HEK293 (cell line): Measurements from ENCODE around the gene MACIR.
A peak's percentile ranks its signal among the peaks of the same experiment; 100 is the strongest.

ENCODE experiments used
- EGR2 ChIP-seq: fragments of 450-650 bp; formaldehyde crosslinking; IDR thresholded peaks from 2 replicates; pipeline ENCODE4 v1.5.1; 2016; ENCODE audit warnings: low read depth, missing biosample characterization, missing genetic modification characterization
- GLIS1 ChIP-seq: fragments of 450-650 bp; formaldehyde crosslinking; IDR thresholded peaks from 2 replicates; pipeline ENCODE4 v1.5.1; 2016; ENCODE audit warnings: missing biosample characterization, missing genetic modification characterization
- HOXA7 ChIP-seq: sonication (generic); formaldehyde crosslinking; IDR thresholded peaks from 2 replicates; pipeline ENCODE4 v1.8.1; 2022; ENCODE audit warnings: missing genetic modification reagents, borderline replicate concordance
- HOXD13 ChIP-seq: sonication (generic); formaldehyde crosslinking; IDR thresholded peaks from 2 replicates; pipeline ENCODE4 v1.8.0; 2022; ENCODE audit warnings: missing genetic modification reagents, borderline replicate concordance
- RBAK ChIP-seq: fragments of 450-650 bp; formaldehyde crosslinking; IDR thresholded peaks from 2 replicates; pipeline ENCODE4 v1.5.1; 2016; ENCODE audit warnings: missing biosample characterization, missing genetic modification characterization
- TRIM28 ChIP-seq: IDR thresholded peaks from 2 replicates; pipeline ENCODE4 v1.6.1; 2011; ENCODE audit warnings: low read length, control low read depth, borderline replicate concordance
- YY1 ChIP-seq: fragments of 450-650 bp; formaldehyde crosslinking; IDR thresholded peaks from 2 replicates; pipeline ENCODE4 v1.5.1; 2018; ENCODE audit warnings: missing biosample characterization, missing genetic modification characterization
- ZBTB1 ChIP-seq: fragments of 450-650 bp; formaldehyde crosslinking; IDR thresholded peaks from 2 replicates; pipeline ENCODE4 v1.5.1; 2016; ENCODE audit warnings: missing biosample characterization, missing genetic modification characterization
- ZEB2 ChIP-seq: fragments of 450-650 bp; formaldehyde crosslinking; IDR thresholded peaks from 2 replicates; pipeline ENCODE4 v1.5.1; 2016; ENCODE audit warnings: missing biosample characterization, missing genetic modification characterization
- ZNF112 ChIP-seq: fragments of 450-650 bp; formaldehyde crosslinking; IDR thresholded peaks from 2 replicates; pipeline ENCODE4 v1.5.0; 2017; ENCODE audit warnings: missing biosample characterization, missing genetic modification characterization
- ZNF132 ChIP-seq: fragments of 450-650 bp; formaldehyde crosslinking; IDR thresholded peaks from 2 replicates; pipeline ENCODE4 v1.5.1; 2017; ENCODE audit warnings: missing biosample characterization, missing genetic modification characterization, borderline replicate concordance
- ZNF133 ChIP-seq: fragments of 450-650 bp; formaldehyde crosslinking; IDR thresholded peaks from 2 replicates; pipeline ENCODE4 v1.5.1; 2016; ENCODE audit warnings: missing biosample characterization, missing genetic modification characterization
- ZNF169 ChIP-seq: fragments of 450-650 bp; formaldehyde crosslinking; IDR thresholded peaks from 2 replicates; pipeline ENCODE4 v1.5.1; 2016; ENCODE audit warnings: missing biosample characterization, missing genetic modification characterization
- ZNF266 ChIP-seq: fragments of 450-650 bp; formaldehyde crosslinking; IDR thresholded peaks from 2 replicates; pipeline ENCODE4 v1.5.1; 2016; ENCODE audit warnings: missing biosample characterization, missing genetic modification characterization, low read depth
- ZNF274 ChIP-seq, 2 experiments: fragments of 200-500 bp in 1 of 2; fragments of 450-650 bp in 1 of 2; sonication (Bioruptor generic) in 1 of 2; formaldehyde crosslinking in 1 of 2; IDR thresholded peaks; 2 replicates each; pipeline versions ENCODE4 v1.5.1 to v1.6.1; 2014 to 2016; ENCODE audit warnings: borderline replicate concordance in 1 of 2, inconsistent platforms in 1 of 2, low read length in 1 of 2, missing biosample characterization in 1 of 2, missing genetic modification characterization in 1 of 2
- ZNF292 ChIP-seq: fragments of 450-650 bp; formaldehyde crosslinking; IDR thresholded peaks from 2 replicates; pipeline ENCODE4 v1.5.1; 2016; ENCODE audit warnings: low read depth, missing biosample characterization, missing genetic modification characterization, borderline replicate concordance
- ZNF341 ChIP-seq: fragments of 450-650 bp; formaldehyde crosslinking; IDR thresholded peaks from 2 replicates; pipeline ENCODE4; 2016; ENCODE audit warnings: low read depth, missing biosample characterization, missing genetic modification characterization
- ZNF354C ChIP-seq: fragments of 450-650 bp; formaldehyde crosslinking; IDR thresholded peaks from 2 replicates; pipeline ENCODE4 v1.5.1; 2016; ENCODE audit warnings: missing biosample characterization, missing genetic modification characterization, low read depth, borderline replicate concordance
- ZNF394 ChIP-seq: fragments of 450-650 bp; formaldehyde crosslinking; IDR thresholded peaks from 2 replicates; pipeline ENCODE4 v1.5.1; 2016; ENCODE audit warnings: missing biosample characterization, missing genetic modification characterization, mild to moderate bottlenecking, moderate library complexity, borderline replicate concordance
- ZNF707 ChIP-seq: fragments of 450-650 bp; formaldehyde crosslinking; IDR thresholded peaks from 2 replicates; pipeline ENCODE4 v1.5.1; 2016; ENCODE audit warnings: missing biosample characterization, missing genetic modification characterization
- ZNF777 ChIP-seq: fragments of 450-650 bp; formaldehyde crosslinking; IDR thresholded peaks from 2 replicates; pipeline ENCODE4 v1.5.1; 2017; ENCODE audit warnings: missing biosample characterization, missing genetic modification characterization, borderline replicate concordance
- ZNF843 ChIP-seq: fragments of 450-650 bp; formaldehyde crosslinking; IDR thresholded peaks from 2 replicates; pipeline ENCODE4 v1.5.1; 2016; ENCODE audit warnings: missing biosample characterization, missing genetic modification characterization
- ZSCAN23 ChIP-seq: fragments of 450-650 bp; formaldehyde crosslinking; IDR thresholded peaks from 2 replicates; pipeline ENCODE4 v1.5.1; 2016; ENCODE audit warnings: missing biosample characterization, missing genetic modification characterization
- TF ChIP-seq, protein P1 (sequence below): fragments of 450-650 bp; formaldehyde crosslinking; IDR thresholded peaks from 2 replicates; pipeline ENCODE4 v1.5.1; 2016; ENCODE audit warnings: missing biosample characterization, missing genetic modification characterization, low read depth
- TF ChIP-seq, protein P2 (sequence below): fragments of 450-650 bp; formaldehyde crosslinking; IDR thresholded peaks from 2 replicates; pipeline ENCODE4 v1.5.1; 2016; ENCODE audit warnings: missing biosample characterization, missing genetic modification characterization
- TF ChIP-seq, protein P3 (sequence below): fragments of 450-650 bp; formaldehyde crosslinking; IDR thresholded peaks from 2 replicates; pipeline ENCODE4 v1.5.1; 2016; ENCODE audit warnings: missing biosample characterization, missing genetic modification characterization
- TF ChIP-seq, protein P4 (sequence below): fragments of 450-650 bp; formaldehyde crosslinking; IDR thresholded peaks from 2 replicates; pipeline ENCODE4; 2016; ENCODE audit warnings: missing biosample characterization, missing genetic modification characterization
- TF ChIP-seq, protein P5 (sequence below): fragments of 450-650 bp; formaldehyde crosslinking; IDR thresholded peaks from 2 replicates; pipeline ENCODE4 v1.5.1; 2016; ENCODE audit warnings: missing biosample characterization, missing genetic modification characterization
- TF ChIP-seq, protein P6 (sequence below): fragments of 450-650 bp; IDR thresholded peaks from 2 replicates; pipeline ENCODE4 v1.5.1; 2018; ENCODE audit warnings: missing biosample characterization, mild to moderate bottlenecking, missing genetic modification characterization

Gene MACIR

DNA sequence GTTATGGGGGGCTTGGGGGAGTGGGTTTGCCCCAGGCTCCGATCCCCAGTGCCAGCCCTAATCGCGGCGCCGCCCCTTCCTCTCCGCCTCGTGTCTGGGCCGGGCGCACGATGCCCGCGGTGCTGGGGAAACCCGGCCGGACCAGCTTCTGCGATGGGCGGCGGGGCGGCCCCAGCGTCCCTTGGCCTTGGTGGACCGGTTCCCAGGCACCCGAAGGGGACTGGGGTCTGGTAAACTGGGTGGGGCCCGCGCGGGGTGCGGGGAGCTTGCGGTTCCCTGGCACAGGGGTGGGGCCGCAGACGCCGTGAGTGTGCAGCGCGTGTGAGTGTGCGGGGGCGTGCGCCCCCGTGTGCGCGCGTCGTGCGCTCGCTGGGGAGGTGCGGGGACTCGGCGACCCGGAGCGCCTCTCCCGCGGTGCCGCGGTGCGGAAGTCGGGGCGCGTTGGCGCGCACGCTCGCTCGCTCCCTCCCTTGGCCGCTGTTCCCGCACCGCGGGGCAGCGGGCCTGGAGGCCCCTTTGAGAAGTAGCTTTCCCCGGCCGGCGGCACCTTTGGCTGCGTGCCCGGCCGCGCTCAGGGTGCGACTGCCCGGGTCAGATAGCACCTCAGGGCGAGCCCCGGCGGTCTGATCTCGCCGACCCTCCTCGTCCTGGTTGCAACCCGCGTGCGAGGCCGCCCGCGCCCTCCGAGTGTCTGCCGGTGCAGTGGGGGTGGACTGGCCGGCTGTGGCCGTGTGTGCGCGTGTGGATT, 568 bp downstream of the MACIR start (continued):
- TF ChIP-seq ZEB2 (tag by site-specific recombination) (peak; percentile 80), ZNF169 (no peak), ZNF133 (tag by site-specific recombination) (no peak), ZNF354C (no peak), HOXA7 (CRISPR knock-in tag) (no peak), ZBTB1 (tag by site-specific recombination) (0 out of 2 replicates have a peak, but pooled peaks have one; percentile 35), RBAK (tag by site-specific recombination) (no peak), ZSCAN23 (tag by site-specific recombination) (no peak), ZNF266 (tag by site-specific recombination) (no peak), YY1 (no peak; the same call in 1 of the 2 replicates), ZNF274 (IDR thresholded peaks at IDR 0.05; ENCODE audit: low read length) (no peak), ZNF274 (tag by site-specific recombination; IDR thresholded peaks at IDR 0.05; ENCODE audit: borderline replicate concordance) (no peak), ZNF132 (tag by site-specific recombination) (no peak), ZNF394 (tag by site-specific recombination) (peak; percentile 63; the same call in 1 of the 2 replicates), ZNF341 (tag by site-specific recombination) (peak; percentile 88), ZNF292 (tag by site-specific recombination) (no peak), GLIS1 (no peak), ZNF707 (no peak), ZNF112 (tag by site-specific recombination) (no peak), ZNF843 (peak; percentile 10; the same call in 1 of the 2 replicates), HOXD13 (CRISPR knock-in tag) (no peak), EGR2 (tag by site-specific recombination) (peak; percentile 4; the same call in 1 of the 2 replicates), ZNF777 (tag by site-specific recombination) (peak; percentile 65; the same call in 1 of the 2 replicates), TRIM28 (no peak)
- TF ChIP-seq, protein P1, sequence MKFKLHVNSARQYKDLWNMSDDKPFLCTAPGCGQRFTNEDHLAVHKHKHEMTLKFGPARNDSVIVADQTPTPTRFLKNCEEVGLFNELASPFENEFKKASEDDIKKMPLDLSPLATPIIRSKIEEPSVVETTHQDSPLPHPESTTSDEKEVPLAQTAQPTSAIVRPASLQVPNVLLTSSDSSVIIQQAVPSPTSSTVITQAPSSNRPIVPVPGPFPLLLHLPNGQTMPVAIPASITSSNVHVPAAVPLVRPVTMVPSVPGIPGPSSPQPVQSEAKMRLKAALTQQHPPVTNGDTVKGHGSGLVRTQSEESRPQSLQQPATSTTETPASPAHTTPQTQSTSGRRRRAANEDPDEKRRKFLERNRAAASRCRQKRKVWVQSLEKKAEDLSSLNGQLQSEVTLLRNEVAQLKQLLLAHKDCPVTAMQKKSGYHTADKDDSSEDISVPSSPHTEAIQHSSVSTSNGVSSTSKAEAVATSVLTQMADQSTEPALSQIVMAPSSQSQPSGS (tag by site-specific recombination) = no peak
- TF ChIP-seq, protein P2, sequence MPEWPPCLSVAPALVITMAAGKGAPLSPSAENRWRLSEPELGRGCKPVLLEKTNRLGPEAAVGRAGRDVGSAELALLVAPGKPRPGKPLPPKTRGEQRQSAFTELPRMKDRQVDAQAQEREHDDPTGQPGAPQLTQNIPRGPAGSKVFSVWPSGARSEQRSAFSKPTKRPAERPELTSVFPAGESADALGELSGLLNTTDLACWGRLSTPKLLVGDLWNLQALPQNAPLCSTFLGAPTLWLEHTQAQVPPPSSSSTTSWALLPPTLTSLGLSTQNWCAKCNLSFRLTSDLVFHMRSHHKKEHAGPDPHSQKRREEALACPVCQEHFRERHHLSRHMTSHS (tag by site-specific recombination) = no peak
- TF ChIP-seq, protein P3, sequence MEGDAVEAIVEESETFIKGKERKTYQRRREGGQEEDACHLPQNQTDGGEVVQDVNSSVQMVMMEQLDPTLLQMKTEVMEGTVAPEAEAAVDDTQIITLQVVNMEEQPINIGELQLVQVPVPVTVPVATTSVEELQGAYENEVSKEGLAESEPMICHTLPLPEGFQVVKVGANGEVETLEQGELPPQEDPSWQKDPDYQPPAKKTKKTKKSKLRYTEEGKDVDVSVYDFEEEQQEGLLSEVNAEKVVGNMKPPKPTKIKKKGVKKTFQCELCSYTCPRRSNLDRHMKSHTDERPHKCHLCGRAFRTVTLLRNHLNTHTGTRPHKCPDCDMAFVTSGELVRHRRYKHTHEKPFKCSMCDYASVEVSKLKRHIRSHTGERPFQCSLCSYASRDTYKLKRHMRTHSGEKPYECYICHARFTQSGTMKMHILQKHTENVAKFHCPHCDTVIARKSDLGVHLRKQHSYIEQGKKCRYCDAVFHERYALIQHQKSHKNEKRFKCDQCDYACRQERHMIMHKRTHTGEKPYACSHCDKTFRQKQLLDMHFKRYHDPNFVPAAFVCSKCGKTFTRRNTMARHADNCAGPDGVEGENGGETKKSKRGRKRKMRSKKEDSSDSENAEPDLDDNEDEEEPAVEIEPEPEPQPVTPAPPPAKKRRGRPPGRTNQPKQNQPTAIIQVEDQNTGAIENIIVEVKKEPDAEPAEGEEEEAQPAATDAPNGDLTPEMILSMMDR (tag by site-specific recombination) = peak; percentile 41; the same call in 1 of the 2 replicates
- TF ChIP-seq, protein P4, sequence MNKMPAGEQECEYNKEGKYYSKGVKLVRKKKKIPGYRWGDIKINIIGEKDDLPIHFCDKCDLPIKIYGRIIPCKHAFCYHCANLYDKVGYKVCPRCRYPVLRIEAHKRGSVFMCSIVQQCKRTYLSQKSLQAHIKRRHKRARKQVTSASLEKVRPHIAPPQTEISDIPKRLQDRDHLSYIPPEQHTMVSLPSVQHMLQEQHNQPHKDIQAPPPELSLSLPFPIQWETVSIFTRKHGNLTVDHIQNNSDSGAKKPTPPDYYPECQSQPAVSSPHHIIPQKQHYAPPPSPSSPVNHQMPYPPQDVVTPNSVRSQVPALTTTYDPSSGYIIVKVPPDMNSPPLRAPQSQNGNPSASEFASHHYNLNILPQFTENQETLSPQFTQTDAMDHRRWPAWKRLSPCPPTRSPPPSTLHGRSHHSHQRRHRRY (tag by site-specific recombination) = no peak
- TF ChIP-seq, protein P5, sequence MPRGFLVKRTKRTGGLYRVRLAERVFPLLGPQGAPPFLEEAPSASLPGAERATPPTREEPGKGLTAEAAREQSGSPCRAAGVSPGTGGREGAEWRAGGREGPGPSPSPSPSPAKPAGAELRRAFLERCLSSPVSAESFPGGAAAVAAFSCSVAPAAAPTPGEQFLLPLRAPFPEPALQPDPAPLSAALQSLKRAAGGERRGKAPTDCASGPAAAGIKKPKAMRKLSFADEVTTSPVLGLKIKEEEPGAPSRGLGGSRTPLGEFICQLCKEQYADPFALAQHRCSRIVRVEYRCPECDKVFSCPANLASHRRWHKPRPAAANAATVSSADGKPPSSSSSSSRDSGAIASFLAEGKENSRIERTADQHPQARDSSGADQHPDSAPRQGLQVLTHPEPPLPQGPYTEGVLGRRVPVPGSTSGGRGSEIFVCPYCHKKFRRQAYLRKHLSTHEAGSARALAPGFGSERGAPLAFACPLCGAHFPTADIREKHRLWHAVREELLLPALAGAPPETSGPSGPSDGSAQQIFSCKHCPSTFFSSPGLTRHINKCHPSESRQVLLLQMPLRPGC = peak; percentile 31; the same call in 1 of the 2 replicates
- TF ChIP-seq, protein P6, sequence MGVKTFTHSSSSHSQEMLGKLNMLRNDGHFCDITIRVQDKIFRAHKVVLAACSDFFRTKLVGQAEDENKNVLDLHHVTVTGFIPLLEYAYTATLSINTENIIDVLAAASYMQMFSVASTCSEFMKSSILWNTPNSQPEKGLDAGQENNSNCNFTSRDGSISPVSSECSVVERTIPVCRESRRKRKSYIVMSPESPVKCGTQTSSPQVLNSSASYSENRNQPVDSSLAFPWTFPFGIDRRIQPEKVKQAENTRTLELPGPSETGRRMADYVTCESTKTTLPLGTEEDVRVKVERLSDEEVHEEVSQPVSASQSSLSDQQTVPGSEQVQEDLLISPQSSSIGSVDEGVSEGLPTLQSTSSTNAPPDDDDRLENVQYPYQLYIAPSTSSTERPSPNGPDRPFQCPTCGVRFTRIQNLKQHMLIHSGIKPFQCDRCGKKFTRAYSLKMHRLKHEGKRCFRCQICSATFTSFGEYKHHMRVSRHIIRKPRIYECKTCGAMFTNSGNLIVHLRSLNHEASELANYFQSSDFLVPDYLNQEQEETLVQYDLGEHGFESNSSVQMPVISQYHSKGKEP (tag by site-specific recombination) = no peak
